Prostate gland (tissue), 2 donors: ENCODE measurements around the gene NUAK2.

ENCODE experiments used
- CTCF ChIP-seq, 4 experiments: fragments of 200-600 bp in 2 of 4; fragments of 450-650 bp in 2 of 4; sonication (generic) in 2 of 4; IDR thresholded peaks; 1 replicate in 3 of 4; 2 replicates in 1 of 4; pipeline ENCODE4 v1.5.1; 2016 to 2019; ENCODE audit warnings: antibody characterized with exemption in 4 of 4, mild to moderate bottlenecking in 2 of 4, moderate library complexity in 2 of 4
- POLR2A ChIP-seq: fragments of 450-650 bp; IDR thresholded peaks from one replicate; pipeline ENCODE4 v1.6.1; 2016; ENCODE audit warnings: antibody characterized with exemption, mild to moderate bottlenecking

DNA sequence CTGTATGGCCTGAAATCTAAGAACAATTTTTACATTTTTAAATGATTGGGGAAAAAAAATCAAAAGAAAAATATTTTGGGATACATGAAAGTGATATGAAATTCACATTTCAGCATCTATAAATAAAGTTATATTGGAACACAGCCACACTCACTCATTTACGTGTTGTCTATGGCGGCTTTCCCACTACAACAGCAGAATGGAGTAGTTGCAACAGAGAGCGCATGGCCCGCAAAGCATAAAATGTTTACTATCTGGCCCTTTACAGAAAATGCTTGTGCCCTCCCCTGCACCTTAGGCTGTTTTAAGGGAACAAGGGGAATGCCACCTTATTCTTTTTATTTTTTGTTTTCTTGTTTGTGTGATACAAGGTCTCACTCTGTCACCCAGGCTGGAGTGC lies 31.6 kb upstream of the NUAK2 start:
- TF ChIP-seq CTCF (IDR thresholded peaks at IDR 0.05) (no peak), POLR2A (no peak)
